ENCODE results near the gene RAPGEF2.

DNA sequence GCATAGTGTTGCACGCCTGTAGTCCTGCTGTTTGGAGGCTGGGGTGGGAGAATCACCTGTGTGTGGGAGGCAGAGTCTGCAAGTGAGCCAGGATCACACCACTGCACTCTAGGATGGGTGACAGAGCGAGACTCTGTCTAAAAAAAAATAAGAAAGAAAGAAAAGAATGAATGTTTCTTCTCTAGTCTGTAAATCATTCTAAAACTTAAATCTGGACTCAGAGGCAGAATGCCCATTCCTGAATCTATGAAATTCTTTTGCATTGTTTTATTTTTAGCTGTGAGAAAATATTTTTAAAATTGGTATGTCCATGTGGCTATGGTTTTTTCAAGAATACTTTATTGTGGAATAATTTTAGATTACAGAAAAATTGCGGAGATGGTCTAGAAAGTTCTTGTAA, 49.3 kb downstream of the RAPGEF2 start:
- TF ChIP-seq, protein P1, sequence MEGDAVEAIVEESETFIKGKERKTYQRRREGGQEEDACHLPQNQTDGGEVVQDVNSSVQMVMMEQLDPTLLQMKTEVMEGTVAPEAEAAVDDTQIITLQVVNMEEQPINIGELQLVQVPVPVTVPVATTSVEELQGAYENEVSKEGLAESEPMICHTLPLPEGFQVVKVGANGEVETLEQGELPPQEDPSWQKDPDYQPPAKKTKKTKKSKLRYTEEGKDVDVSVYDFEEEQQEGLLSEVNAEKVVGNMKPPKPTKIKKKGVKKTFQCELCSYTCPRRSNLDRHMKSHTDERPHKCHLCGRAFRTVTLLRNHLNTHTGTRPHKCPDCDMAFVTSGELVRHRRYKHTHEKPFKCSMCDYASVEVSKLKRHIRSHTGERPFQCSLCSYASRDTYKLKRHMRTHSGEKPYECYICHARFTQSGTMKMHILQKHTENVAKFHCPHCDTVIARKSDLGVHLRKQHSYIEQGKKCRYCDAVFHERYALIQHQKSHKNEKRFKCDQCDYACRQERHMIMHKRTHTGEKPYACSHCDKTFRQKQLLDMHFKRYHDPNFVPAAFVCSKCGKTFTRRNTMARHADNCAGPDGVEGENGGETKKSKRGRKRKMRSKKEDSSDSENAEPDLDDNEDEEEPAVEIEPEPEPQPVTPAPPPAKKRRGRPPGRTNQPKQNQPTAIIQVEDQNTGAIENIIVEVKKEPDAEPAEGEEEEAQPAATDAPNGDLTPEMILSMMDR (IDR thresholded peaks at IDR 0.05; ENCODE audit: low read depth, low read length) = no peak
- TF ChIP-seq MYC (IDR thresholded peaks at IDR 0.05; ENCODE audit: low read depth, low read length) = no peak
- no peak for TF ChIP-seq POLR2A (IDR thresholded peaks at IDR 0.05; ENCODE audit: extremely low read depth, insufficient read length)

Data from NB4 (cell line).